Endothelial cell of umbilical vein (primary cell): Measurements from ENCODE around the gene EIF3I.

Experiments used
- EZH2 ChIP-seq: IDR thresholded peaks from 2 replicates; pipeline ENCODE4 v1.6.1; 2012; ENCODE audit warnings: borderline replicate concordance, low read depth, mild to moderate bottlenecking, moderate library complexity, low read length, inconsistent platforms; ENCODE audit not compliant: severe bottlenecking
- FOS ChIP-seq: IDR thresholded peaks from 2 replicates; pipeline ENCODE4 v1.6.1; 2011; ENCODE audit warnings: mild to moderate bottlenecking, low read length, moderate library complexity, borderline replicate concordance; ENCODE audit not compliant: insufficient read depth
- GATA2 ChIP-seq: IDR thresholded peaks from 2 replicates; pipeline ENCODE4 v1.7.0; 2011; ENCODE audit warnings: low read depth, mild to moderate bottlenecking, moderate library complexity, mixed read lengths, low read length; ENCODE audit not compliant: insufficient read length, insufficient read depth
- JUN ChIP-seq: IDR thresholded peaks from 2 replicates; pipeline ENCODE4 v1.6.1; 2011; ENCODE audit warnings: borderline replicate concordance, low read depth; ENCODE audit not compliant: insufficient read length, insufficient read depth
- MYC ChIP-seq: IDR thresholded peaks from one replicate; pipeline ENCODE4 v1.6.1; 2011; ENCODE audit warnings: mild to moderate bottlenecking, low read depth, low read length
- POLR2A ChIP-seq: IDR thresholded peaks from 2 replicates; pipeline ENCODE4 v1.6.1; 2012; ENCODE audit warnings: low read depth, mild to moderate bottlenecking, control low read depth, low read length
- POLR2AphosphoS5 ChIP-seq: IDR thresholded peaks from 2 replicates; pipeline ENCODE4 v1.6.1; 2012; ENCODE audit warnings: low read depth, mild to moderate bottlenecking, control low read depth, low read length, moderate library complexity; ENCODE audit not compliant: insufficient read depth
- TF ChIP-seq, protein P1 (sequence below), 2 donors: IDR thresholded peaks; 1 replicate in 1 of 2; 2 replicates in 1 of 2; pipeline ENCODE4 v1.5.1; 2011; ENCODE audit warnings: low read length in 2 of 2, mild to moderate bottlenecking in 2 of 2, moderate library complexity in 2 of 2, control low read depth in 1 of 2, inconsistent platforms in 1 of 2, low read depth in 1 of 2; ENCODE audit not compliant: insufficient read depth in 1 of 2; ENCODE audit errors: extremely low read depth in 1 of 2
- TF ChIP-seq, protein P2 (sequence below): IDR thresholded peaks from 2 replicates; pipeline ENCODE4 v1.6.1; 2011; ENCODE audit not compliant: insufficient read depth, insufficient read length

DNA sequence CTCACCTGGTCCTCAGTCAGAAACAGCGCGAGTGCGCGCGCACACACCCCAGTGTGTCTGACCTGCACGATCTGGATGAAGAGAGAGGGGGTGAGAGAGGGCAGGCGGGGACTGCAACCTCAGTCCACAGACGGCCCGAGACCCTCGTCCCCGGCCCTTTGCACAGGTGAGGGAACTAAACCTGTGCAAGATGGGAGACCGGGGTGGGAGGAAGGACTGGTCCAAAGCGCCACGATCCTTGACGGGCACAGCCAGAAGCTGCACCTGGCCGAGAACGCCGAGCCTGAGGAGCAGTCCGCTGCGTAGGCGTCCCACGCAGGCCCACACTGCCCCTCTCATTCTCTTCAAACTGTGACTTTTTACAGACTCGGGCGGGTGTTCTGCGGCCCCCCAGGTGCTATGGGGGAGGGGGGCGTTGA lies 17.3 kb upstream of the EIF3I start:
- no peak for TF ChIP-seq POLR2AphosphoS5
- TF ChIP-seq, protein P1, sequence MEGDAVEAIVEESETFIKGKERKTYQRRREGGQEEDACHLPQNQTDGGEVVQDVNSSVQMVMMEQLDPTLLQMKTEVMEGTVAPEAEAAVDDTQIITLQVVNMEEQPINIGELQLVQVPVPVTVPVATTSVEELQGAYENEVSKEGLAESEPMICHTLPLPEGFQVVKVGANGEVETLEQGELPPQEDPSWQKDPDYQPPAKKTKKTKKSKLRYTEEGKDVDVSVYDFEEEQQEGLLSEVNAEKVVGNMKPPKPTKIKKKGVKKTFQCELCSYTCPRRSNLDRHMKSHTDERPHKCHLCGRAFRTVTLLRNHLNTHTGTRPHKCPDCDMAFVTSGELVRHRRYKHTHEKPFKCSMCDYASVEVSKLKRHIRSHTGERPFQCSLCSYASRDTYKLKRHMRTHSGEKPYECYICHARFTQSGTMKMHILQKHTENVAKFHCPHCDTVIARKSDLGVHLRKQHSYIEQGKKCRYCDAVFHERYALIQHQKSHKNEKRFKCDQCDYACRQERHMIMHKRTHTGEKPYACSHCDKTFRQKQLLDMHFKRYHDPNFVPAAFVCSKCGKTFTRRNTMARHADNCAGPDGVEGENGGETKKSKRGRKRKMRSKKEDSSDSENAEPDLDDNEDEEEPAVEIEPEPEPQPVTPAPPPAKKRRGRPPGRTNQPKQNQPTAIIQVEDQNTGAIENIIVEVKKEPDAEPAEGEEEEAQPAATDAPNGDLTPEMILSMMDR (IDR thresholded peaks at IDR 0.05; ENCODE audit: extremely low read depth in 1 of 2, insufficient read depth in 1 of 2, low read depth in 1 of 2, low read length in 2 of 2) = no peak
- TF ChIP-seq EZH2 = no peak
- no peak for TF ChIP-seq POLR2A
- no peak for TF ChIP-seq JUN
- no peak for TF ChIP-seq FOS
- TF ChIP-seq, protein P2, sequence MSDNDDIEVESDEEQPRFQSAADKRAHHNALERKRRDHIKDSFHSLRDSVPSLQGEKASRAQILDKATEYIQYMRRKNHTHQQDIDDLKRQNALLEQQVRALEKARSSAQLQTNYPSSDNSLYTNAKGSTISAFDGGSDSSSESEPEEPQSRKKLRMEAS = no peak
- TF ChIP-seq MYC = no peak
- no peak for TF ChIP-seq GATA2
